Epidermal melanocyte (primary cell): ENCODE results near the gene HAUS5.

ENCODE experiments used
- DNase-seq: peaks from one replicate; pipeline ENCODE4 v3.0.0; 2011; ENCODE audit warnings: low spot score; ENCODE audit not compliant: insufficient read length

HAUS5 gene

GRCh38 chr19:35670686-35671085 lies 58.2 kb downstream of the HAUS5 start:
- DNase-seq, result no peak

- DNase-seq, result no peak
Observed at GRCh38 chr19:35671818-35672217, 59.3 kb downstream of the HAUS5 start.

GRCh38 chr19:35673121-35673804 lies 60.7 kb downstream of the HAUS5 start:
- peak; percentile 83 for DNase-seq
